ENCODE results near the gene EPHB1. TPM values are rescaled to one million over a fixed set of nuclear protein-coding genes. Genes with fewer than 3 reads are reported as not detected.

EPHB1 gene
- polyA plus RNA-seq, 1 donor from 2014 or later = 18.7 TPM

- Histone ChIP-seq H2AFZ (ENCODE audit: low read depth, low read length) (no peak overlapping the region), H3K79me2 (replicated peaks; ENCODE audit: insufficient read depth, low read length) (peaks cover 24% of the 10 kb centered on the region), H3K36me3 (ENCODE audit: insufficient read depth, low read length) (no peaks in the 10 kb centered on the region), H4K20me1 (ENCODE audit: insufficient read depth) (no peaks in the 10 kb centered on the region), H3K9me3 (ENCODE audit: low read length) (no peaks in the 10 kb centered on the region), H3K27ac (ENCODE audit: low read length) (no peak overlapping the region), H3K4me2 (ENCODE audit: low read length) (no peak overlapping the region), H3K9ac (ENCODE audit: low read length) (no peak overlapping the region), H3K4me3 (ENCODE audit: low read length) (no peak overlapping the region), H3F3A (ENCODE audit: insufficient read depth, low read length, poor library complexity, severe bottlenecking) (no peaks in the 10 kb centered on the region), H3K27me3 (ENCODE audit: insufficient read depth, low read depth, low read length) (no peaks in the 10 kb centered on the region), H3K9me2 (ENCODE audit: insufficient read depth, low read length) (no peaks in the 10 kb centered on the region)
- TF ChIP-seq EZH2 (IDR thresholded peaks at IDR 0.05; ENCODE audit: borderline replicate concordance, insufficient read depth, low read length, poor library complexity, severe bottlenecking) (no peak), TAF1 (IDR thresholded peaks at IDR 0.05; ENCODE audit: low read depth) (no peak), CTCF (IDR thresholded peaks at IDR 0.05; ENCODE audit: poor library complexity, severe bottlenecking) (no peak), POLR2AphosphoS5 (IDR thresholded peaks at IDR 0.05) (no peak), RAD21 (conservative IDR thresholded peaks at IDR 0.05) (no peak), SMC3 (conservative IDR thresholded peaks at IDR 0.05; ENCODE audit: poor library complexity) (no peak), EP300 (conservative IDR thresholded peaks at IDR 0.05; ENCODE audit: poor library complexity, severe bottlenecking) (no peak), MXI1 (conservative IDR thresholded peaks at IDR 0.05; ENCODE audit: poor library complexity, severe bottlenecking) (no peak)
- TF ChIP-seq, protein P1, sequence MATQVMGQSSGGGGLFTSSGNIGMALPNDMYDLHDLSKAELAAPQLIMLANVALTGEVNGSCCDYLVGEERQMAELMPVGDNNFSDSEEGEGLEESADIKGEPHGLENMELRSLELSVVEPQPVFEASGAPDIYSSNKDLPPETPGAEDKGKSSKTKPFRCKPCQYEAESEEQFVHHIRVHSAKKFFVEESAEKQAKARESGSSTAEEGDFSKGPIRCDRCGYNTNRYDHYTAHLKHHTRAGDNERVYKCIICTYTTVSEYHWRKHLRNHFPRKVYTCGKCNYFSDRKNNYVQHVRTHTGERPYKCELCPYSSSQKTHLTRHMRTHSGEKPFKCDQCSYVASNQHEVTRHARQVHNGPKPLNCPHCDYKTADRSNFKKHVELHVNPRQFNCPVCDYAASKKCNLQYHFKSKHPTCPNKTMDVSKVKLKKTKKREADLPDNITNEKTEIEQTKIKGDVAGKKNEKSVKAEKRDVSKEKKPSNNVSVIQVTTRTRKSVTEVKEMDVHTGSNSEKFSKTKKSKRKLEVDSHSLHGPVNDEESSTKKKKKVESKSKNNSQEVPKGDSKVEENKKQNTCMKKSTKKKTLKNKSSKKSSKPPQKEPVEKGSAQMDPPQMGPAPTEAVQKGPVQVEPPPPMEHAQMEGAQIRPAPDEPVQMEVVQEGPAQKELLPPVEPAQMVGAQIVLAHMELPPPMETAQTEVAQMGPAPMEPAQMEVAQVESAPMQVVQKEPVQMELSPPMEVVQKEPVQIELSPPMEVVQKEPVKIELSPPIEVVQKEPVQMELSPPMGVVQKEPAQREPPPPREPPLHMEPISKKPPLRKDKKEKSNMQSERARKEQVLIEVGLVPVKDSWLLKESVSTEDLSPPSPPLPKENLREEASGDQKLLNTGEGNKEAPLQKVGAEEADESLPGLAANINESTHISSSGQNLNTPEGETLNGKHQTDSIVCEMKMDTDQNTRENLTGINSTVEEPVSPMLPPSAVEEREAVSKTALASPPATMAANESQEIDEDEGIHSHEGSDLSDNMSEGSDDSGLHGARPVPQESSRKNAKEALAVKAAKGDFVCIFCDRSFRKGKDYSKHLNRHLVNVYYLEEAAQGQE (IDR thresholded peaks at IDR 0.05; ENCODE audit: borderline replicate concordance) = no peak
These were observed 51.9 kb downstream of the EPHB1 start for GRCh38 chr3:134846911-134847317.

DNA sequence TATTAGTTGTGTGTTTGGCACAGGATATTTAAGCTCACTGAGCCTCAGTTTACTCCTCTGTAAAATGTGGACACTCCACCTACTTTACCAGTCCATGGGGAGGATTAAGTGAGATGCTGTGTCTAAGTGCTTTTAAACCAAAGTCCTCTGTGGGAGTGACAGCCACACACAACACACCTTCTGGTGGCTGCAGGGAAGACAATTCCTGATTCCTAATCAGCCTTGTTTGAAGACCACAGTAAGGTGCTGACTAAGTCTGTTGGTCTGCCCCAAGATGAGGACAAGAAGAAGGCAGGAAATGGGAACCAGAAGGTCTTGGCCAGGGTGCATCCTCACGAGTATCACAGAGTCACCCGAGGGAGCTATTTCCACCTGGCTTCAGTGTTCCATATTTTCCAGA lies 52.3 kb downstream of the EPHB1 start:
- TF ChIP-seq TAF1 (IDR thresholded peaks at IDR 0.05; ENCODE audit: low read depth) (no peak), EZH2 (IDR thresholded peaks at IDR 0.05; ENCODE audit: borderline replicate concordance, insufficient read depth, low read length, poor library complexity, severe bottlenecking) (no peak), MXI1 (conservative IDR thresholded peaks at IDR 0.05; ENCODE audit: poor library complexity, severe bottlenecking) (no peak)
- Histone ChIP-seq H3K79me2 (replicated peaks; ENCODE audit: insufficient read depth, low read length) (peaks cover 23% of the 10 kb centered on the region), H3K4me3 (ENCODE audit: low read length) (no peak overlapping the region), H2AFZ (ENCODE audit: low read depth, low read length) (no peak overlapping the region), H3F3A (ENCODE audit: insufficient read depth, low read length, poor library complexity, severe bottlenecking) (no peaks in the 10 kb centered on the region), H3K27ac (ENCODE audit: low read length) (no peak overlapping the region), H4K20me1 (ENCODE audit: insufficient read depth) (no peaks in the 10 kb centered on the region), H3K9ac (ENCODE audit: low read length) (no peak overlapping the region), H3K4me2 (ENCODE audit: low read length) (no peak overlapping the region), H3K9me3 (ENCODE audit: low read length) (no peaks in the 10 kb centered on the region), H3K27me3 (ENCODE audit: insufficient read depth, low read depth, low read length) (no peaks in the 10 kb centered on the region), H3K9me2 (ENCODE audit: insufficient read depth, low read length) (no peaks in the 10 kb centered on the region), H3K36me3 (ENCODE audit: insufficient read depth, low read length) (no peaks in the 10 kb centered on the region)
